Measurements from ENCODE around the gene RASA3. TPM values are rescaled to one million over a fixed set of nuclear protein-coding genes. Genes with fewer than 3 reads are reported as not detected.

The RASA3 gene
- total and polyA plus RNA-seq, 9 of the 15 experiments (the other 6 are each of a cell fraction or from before 2014, with no cell fraction given) = 0.72 to 25.3 (median 14.4) TPM

GRCh38 chr13:114067381-114067885 lies 65.0 kb downstream of the RASA3 start:
- Histone ChIP-seq H3K36me3 (ENCODE audit: control insufficient read depth, insufficient read depth, low read length) (peaks cover 5% of the 10 kb centered on the region; the same call in 1 of the 3 replicates), H3K9ac (ENCODE audit: insufficient read depth in 1 of 2, low read depth in 2 of 2, low read length in 2 of 2) (no peak overlapping the region), H4K20me1 (replicated peaks; ENCODE audit: control insufficient read depth, insufficient read depth, low read length) (no peaks in the 10 kb centered on the region), H3K4me1 (replicated peaks in 1 of 2; ENCODE audit: control insufficient read depth in 2 of 2, insufficient read depth in 2 of 2, low read length in 2 of 2) (peaks cover 17 to 45% of the 10 kb centered on the region in 2 experiments), H3K4me3 (no peak overlapping the region), H3K9me3 (replicated peaks; ENCODE audit: control insufficient read depth, insufficient read depth, low read depth, low read length) (0 out of 2 replicates have a peak, but pooled peaks cover 1% of the 10 kb centered on the region), H2AFZ (ENCODE audit: low read depth, low read length) (no peak overlapping the region), H3K9me1 (ENCODE audit: control insufficient read depth, insufficient read depth, low read length) (no peaks in the 10 kb centered on the region), H3K27ac (ENCODE audit: extremely low read depth, low read depth, low read length) (no peak overlapping the region), H3K4me2 (ENCODE audit: insufficient read depth, low read length) (no peak overlapping the region), H3K79me2 (ENCODE audit: control insufficient read depth, insufficient read depth, low read length) (peaks cover 45% of the 10 kb centered on the region), H3K27me3 (ENCODE audit: control insufficient read depth in 2 of 2, insufficient read depth in 2 of 2, low read length in 2 of 2) (no peaks in the 10 kb centered on the region)
- DNase-seq (ENCODE audit: extremely low read depth in 1 of 4, low spot score in 3 of 4) (no peak), FAIRE-seq (no peak), ATAC-seq (no peak)
- ChIA-PET POLR2A (interaction anchor here (0.7 kb wide), 1 partner anchor 140 kb away, joined by 3 read pairs; no protein-coding TSS in a partner anchor), CTCF (ENCODE audit: low intra/inter-chr PET ratio) (no interaction called here)
- WGBS (ENCODE audit: insufficient coverage, low coverage, missing lambda C conversion rate) = 86% methylated on average over 8 of the region's 9 CpGs
- BruUV-seq (replicated peaks) = no TSS peak
- in situ Hi-C loops (cut with MboI) = no loop called here
- TF ChIP-seq NFE2L1 (tag; IDR thresholded peaks at IDR 0.05; ENCODE audit: borderline replicate concordance, low read depth) (no peak), YBX1 (IDR thresholded peaks at IDR 0.05) (no peak), CLOCK (CRISPR knock-in tag; IDR thresholded peaks at IDR 0.05; ENCODE audit: borderline replicate concordance) (no peak)
- TF ChIP-seq, protein P1, sequence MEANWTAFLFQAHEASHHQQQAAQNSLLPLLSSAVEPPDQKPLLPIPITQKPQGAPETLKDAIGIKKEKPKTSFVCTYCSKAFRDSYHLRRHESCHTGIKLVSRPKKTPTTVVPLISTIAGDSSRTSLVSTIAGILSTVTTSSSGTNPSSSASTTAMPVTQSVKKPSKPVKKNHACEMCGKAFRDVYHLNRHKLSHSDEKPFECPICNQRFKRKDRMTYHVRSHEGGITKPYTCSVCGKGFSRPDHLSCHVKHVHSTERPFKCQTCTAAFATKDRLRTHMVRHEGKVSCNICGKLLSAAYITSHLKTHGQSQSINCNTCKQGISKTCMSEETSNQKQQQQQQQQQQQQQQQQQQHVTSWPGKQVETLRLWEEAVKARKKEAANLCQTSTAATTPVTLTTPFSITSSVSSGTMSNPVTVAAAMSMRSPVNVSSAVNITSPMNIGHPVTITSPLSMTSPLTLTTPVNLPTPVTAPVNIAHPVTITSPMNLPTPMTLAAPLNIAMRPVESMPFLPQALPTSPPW (CRISPR knock-in tag; IDR thresholded peaks at IDR 0.05) = no peak
- intact Hi-C loops (cut with micrococcal nuclease) = no loop called here

Measured in K562 (cell line).